Lower lobe of right lung (tissue), 2 donors: ENCODE measurements around the gene SAMD10. TPM values are rescaled to one million over a fixed set of nuclear protein-coding genes. Genes with fewer than 3 reads are reported as not detected.

ENCODE experiments used
- ATAC-seq, 2 donors: fragments of 200-7000 bp; cut with Tn5 transposase; one replicate each; pipeline ENCODE4 v1.9.1; 2020 to 2022; ENCODE audit warnings: mild to moderate bottlenecking in 2 of 2, moderate library complexity in 2 of 2
- DNase-seq: peaks from one replicate; pipeline ENCODE4 v3.0.0-alpha.2; 2020
- H3K27ac ChIP-seq: fragments of 200-600 bp; one replicate; pipeline ENCODE4 v1.8.0; 2022
- H3K27me3 ChIP-seq: fragments of 200-600 bp; one replicate; pipeline ENCODE4 v1.8.0; 2022; ENCODE audit warnings: low read depth
- H3K36me3 ChIP-seq: fragments of 200-600 bp; one replicate; pipeline ENCODE4 v1.8.0; 2022; ENCODE audit warnings: mild to moderate bottlenecking
- H3K4me1 ChIP-seq: fragments of 200-600 bp; one replicate; pipeline ENCODE4 v1.8.0; 2022
- H3K4me3 ChIP-seq: fragments of 200-600 bp; one replicate; pipeline ENCODE4 v1.8.0; 2022; ENCODE audit warnings: mild to moderate bottlenecking
- H3K9me3 ChIP-seq: fragments of 200-600 bp; one replicate; pipeline ENCODE4 v1.8.0; 2022
- intact Hi-C: fragments of 100-400 bp; cut with DNase I; formaldehyde crosslinking; loops from one replicate; pipeline ENCODE4 v1.11.0; 2022
- total RNA-seq: library from RNA; stranded (reverse); fragmentation: NEBNext Ultra II Directional; extraction: Animal tissue kit (Norgen Biotek cat#: 25700); gene quantifications from one replicate; pipeline ENCODE4 v1.2.1, GENCODE V29; 2021
- TF ChIP-seq, protein P1 (sequence below): fragments of 200-600 bp; IDR thresholded peaks from one replicate; pipeline ENCODE4 v1.8.0; 2022; ENCODE audit warnings: antibody characterized with exemption, mild to moderate bottlenecking
- donor health status: DM: no; HTN: yes; CAD: no; lungs with severe emphysema.

SAMD10 gene
- total RNA-seq, 1 donor from 2014 or later = 3.6 TPM

GRCh38 chr20:63942969-63943807, 36.3 kb downstream of the SAMD10 start:
- no peak overlapping the region for H3K4me3 ChIP-seq
- intact Hi-C loops = no loop called here
- H3K27me3 ChIP-seq = no peaks in the 10 kb centered on the region
- no peak for DNase-seq
- H3K9me3 ChIP-seq = no peaks in the 10 kb centered on the region
- peaks cover 39% of the 10 kb centered on the region for H3K4me1 ChIP-seq
- peak overlapping the region; percentile 79 for H3K27ac ChIP-seq
- peaks cover 75% of the 10 kb centered on the region for H3K36me3 ChIP-seq
- TF ChIP-seq, protein P1, sequence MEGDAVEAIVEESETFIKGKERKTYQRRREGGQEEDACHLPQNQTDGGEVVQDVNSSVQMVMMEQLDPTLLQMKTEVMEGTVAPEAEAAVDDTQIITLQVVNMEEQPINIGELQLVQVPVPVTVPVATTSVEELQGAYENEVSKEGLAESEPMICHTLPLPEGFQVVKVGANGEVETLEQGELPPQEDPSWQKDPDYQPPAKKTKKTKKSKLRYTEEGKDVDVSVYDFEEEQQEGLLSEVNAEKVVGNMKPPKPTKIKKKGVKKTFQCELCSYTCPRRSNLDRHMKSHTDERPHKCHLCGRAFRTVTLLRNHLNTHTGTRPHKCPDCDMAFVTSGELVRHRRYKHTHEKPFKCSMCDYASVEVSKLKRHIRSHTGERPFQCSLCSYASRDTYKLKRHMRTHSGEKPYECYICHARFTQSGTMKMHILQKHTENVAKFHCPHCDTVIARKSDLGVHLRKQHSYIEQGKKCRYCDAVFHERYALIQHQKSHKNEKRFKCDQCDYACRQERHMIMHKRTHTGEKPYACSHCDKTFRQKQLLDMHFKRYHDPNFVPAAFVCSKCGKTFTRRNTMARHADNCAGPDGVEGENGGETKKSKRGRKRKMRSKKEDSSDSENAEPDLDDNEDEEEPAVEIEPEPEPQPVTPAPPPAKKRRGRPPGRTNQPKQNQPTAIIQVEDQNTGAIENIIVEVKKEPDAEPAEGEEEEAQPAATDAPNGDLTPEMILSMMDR = no peak
- ATAC-seq = no peak

DNA sequence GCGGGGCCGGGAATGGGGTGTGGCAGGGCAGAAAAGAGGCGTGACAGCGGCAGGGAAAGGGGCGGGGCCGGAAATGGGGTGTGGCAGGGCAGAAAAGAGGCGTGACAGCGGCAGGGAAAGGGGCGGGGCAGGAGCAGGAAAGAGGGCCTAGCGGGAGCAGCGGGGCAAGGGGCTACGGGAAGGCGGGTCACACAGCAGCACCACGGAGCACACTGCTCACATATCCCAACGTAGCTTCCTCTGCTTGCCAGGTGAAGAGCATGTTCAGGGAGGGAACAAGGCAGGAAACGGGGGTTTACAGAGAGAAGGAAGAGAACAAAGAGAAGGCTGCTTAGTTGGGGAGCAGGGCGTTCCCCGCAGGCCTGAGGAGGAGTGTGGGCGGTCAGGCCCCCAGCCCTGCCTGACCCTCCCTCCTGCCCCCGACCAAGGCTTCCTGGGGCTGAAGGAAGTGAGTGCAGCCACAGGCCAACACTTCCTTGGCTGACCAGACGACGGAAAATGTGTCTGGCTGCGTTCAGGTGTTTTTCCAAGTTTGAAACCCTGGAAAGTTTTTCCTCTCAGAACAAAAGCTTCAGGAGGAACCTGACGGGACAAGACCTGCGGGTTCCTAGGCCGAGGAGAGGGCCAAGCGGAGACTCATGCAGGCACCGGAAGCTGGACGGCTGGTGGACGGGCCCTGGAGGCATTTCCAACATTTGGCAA, 37.0 kb downstream of the SAMD10 start:
- Histone ChIP-seq H3K36me3 (peaks cover 82% of the 10 kb centered on the region), H3K4me3 (no peak overlapping the region), H3K9me3 (no peaks in the 10 kb centered on the region), H3K27ac (peak overlapping the region; percentile 79), H3K27me3 (no peaks in the 10 kb centered on the region), H3K4me1 (peaks cover 31% of the 10 kb centered on the region)
- TF ChIP-seq, protein P1 = no peak
- DNase-seq (peak; percentile 74), ATAC-seq (peak in 1 of 2 donors; percentile 6)
- intact Hi-C loops = no loop called here

GRCh38 chr20:63941282-63942081, 38.0 kb downstream of the SAMD10 start:
- Histone ChIP-seq H3K36me3 (peaks cover 84% of the 10 kb centered on the region), H3K27ac (peak overlapping the region; percentile 76), H3K27me3 (no peaks in the 10 kb centered on the region), H3K4me3 (peak overlapping the region; percentile 3), H3K4me1 (peaks cover 27% of the 10 kb centered on the region), H3K9me3 (no peaks in the 10 kb centered on the region)
- ATAC-seq = peak; percentile 71 to 81
- TF ChIP-seq, protein P1 = no peak
- peak; percentile 90 for DNase-seq
- intact Hi-C loops = no loop called here

- peak overlapping the region; percentile 76 for H3K27ac ChIP-seq
- peak; percentile 47 for DNase-seq
- H3K4me1 ChIP-seq = peaks cover 27% of the 10 kb centered on the region
- intact Hi-C loops = no loop called here
- H3K27me3 ChIP-seq = no peaks in the 10 kb centered on the region
- H3K9me3 ChIP-seq = no peaks in the 10 kb centered on the region
- no peak overlapping the region for H3K4me3 ChIP-seq
- peak; percentile 1 to 4 for ATAC-seq
- TF ChIP-seq, protein P1 = no peak
- H3K36me3 ChIP-seq = peaks cover 84% of the 10 kb centered on the region
These were observed 38.8 kb downstream of the SAMD10 start for GRCh38 chr20:63940472-63941266.
